SK-N-MC (cell line): ENCODE data around the gene PRMT1.

ENCODE experiments used
- EZH2 ChIP-seq: fragments of 200-600 bp; sonication (generic); IDR thresholded peaks from one replicate; pipeline ENCODE4 v1.6.1; 2017; ENCODE audit warnings: antibody characterized with exemption
- POLR2AphosphoS5 ChIP-seq: IDR thresholded peaks from 2 replicates; pipeline ENCODE4 v1.6.1; 2012; ENCODE audit warnings: mild to moderate bottlenecking, low read depth, low read length, borderline replicate concordance

- TF ChIP-seq EZH2 (no peak), POLR2AphosphoS5 (no peak)
Measured at GRCh38 chr19:49696115-49696514, 19.0 kb downstream of the PRMT1 start.
